SU-DHL-6 (cell line): ENCODE results near the gene SERPINA12.

Source experiments
- CTCF ChIP-seq: fragments of 200-600 bp; sonication (generic); IDR thresholded peaks from one replicate; pipeline ENCODE4 v1.5.1; 2017; ENCODE audit warnings: antibody characterized with exemption, mild to moderate bottlenecking, low read length, moderate library complexity; ENCODE audit not compliant: insufficient read depth, poor library complexity, severe bottlenecking
- EZH2phosphoT487 ChIP-seq: fragments of 200-600 bp; sonication (generic), shearing (Covaris generic); conservative IDR thresholded peaks from 2 replicates; pipeline ENCODE4 v1.6.1; 2018; ENCODE audit warnings: mild to moderate bottlenecking, antibody characterized with exemption, low read length, moderate library complexity, mixed read lengths

GRCh38 chr14:94484481-94484880 lies 24.8 kb downstream of the SERPINA12 start:
- TF ChIP-seq CTCF (no peak), EZH2phosphoT487 (no peak)
